ENCODE data around the gene INHBC.

The INHBC gene

DNA sequence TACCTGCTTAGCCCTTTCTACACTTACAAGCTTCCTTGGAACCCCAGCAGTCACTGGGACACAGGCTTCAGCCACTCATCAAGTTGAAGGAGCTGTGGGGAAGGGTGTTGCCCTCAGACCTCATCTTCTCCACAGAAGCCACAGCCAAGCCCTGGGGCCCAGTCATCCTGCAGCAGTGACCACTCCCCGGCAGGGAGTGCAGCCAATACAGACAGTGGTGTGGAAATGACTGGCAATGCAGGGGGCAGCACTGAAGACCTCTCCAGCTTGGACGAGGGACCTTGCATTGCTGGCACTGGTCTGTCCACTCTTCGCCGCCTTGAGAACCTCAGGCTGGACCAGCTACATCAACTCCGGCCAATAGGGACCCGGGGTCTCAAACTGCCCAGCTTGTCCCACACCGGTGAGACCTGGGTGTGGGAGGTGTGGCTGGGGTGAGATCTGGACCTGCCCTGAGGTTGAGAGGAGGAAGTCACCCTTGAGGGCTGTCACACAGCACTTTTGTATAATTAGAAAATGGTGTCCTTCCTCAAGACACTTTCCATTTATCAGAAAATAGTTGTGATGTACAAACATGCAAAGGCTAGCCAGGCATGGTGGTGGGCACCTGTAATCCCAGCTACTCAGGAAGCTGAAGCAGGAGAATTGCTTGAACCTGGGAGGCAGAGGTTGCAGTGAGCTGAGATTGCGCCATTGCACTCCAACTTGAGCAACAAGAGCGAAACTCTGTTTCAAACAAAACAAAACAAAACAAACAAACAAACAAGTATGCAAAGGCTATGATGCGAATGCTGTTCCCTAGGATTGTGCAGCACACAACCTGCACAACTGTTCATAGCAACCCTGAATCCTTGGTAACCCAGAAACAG lies 34.9 kb downstream of the INHBC start:
- no peak for DNase-seq

DNA sequence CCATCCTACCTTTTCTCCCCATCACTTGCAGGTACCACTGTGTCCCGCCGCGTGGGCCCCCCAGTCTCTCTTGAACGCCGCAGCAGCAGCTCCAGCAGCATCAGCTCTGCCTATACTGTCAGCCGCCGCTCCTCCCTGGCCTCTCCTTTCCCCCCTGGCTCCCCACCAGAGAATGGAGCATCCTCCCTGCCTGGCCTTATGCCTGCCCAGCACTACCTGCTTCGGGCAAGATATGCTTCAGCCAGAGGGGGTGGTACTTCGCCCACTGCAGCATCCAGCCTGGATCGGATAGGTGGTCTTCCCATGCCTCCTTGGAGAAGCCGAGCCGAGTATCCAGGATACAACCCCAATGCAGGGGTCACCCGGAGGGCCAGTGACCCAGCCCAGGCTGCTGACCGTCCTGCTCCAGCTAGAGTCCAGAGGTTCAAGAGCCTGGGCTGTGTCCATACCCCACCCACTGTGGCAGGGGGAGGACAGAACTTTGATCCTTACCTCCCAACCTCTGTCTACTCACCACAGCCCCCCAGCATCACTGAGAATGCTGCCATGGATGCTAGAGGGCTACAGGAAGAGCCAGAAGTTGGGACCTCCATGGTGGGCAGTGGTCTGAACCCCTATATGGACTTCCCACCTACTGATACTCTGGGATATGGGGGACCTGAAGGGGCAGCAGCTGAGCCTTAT lies 35.8 kb downstream of the INHBC start:
- no peak for DNase-seq

DNA sequence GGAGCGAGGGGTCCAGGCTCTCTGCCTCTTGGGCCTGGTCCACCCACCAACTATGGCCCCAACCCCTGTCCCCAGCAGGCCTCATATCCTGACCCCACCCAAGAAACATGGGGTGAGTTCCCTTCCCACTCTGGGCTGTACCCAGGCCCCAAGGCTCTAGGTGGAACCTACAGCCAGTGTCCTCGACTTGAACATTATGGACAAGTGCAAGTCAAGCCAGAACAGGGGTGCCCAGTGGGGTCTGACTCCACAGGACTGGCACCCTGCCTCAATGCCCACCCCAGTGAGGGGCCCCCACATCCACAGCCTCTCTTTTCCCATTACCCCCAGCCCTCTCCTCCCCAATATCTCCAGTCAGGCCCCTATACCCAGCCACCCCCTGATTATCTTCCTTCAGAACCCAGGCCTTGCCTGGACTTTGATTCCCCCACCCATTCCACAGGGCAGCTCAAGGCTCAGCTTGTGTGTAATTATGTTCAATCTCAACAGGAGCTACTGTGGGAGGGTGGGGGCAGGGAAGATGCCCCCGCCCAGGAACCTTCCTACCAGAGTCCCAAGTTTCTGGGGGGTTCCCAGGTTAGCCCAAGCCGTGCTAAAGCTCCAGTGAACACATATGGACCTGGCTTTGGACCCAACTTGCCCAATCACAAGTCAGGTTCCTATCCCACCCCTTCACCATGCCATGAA lies 36.5 kb downstream of the INHBC start:
- DNase-seq: no peak

DNA sequence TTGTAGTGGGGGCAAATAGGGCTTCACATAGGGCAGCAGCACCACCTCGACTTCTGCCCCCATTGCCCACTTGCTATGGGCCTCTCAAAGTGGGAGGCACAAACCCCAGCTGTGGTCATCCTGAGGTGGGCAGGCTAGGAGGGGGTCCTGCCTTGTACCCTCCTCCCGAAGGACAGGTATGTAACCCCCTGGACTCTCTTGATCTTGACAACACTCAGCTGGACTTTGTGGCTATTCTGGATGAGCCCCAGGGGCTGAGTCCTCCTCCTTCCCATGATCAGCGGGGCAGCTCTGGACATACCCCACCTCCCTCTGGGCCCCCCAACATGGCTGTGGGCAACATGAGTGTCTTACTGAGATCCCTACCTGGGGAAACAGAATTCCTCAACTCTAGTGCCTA lies 37.1 kb downstream of the INHBC start:
- DNase-seq: no peak

DNA sequence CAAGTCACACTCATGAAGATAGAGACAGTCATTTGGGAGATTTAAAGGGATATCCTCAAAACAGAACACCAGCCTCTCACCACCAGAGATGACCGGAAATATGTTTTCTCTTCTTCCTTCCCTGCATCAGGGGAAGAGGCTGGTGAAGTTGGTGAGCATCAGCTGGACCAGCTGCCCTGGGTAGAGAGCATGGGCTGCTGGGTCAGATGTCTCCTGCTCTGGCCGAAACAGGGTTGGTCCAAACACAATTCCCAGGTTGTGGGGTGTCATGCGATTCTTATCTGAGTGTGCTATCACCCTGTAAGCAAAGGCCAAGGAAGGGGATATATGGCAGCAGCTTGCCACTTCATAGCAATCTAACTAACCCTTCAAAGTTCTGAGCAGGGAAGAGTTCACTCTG lies 37.8 kb downstream of the INHBC start:
- DNase-seq: no peak

DNA sequence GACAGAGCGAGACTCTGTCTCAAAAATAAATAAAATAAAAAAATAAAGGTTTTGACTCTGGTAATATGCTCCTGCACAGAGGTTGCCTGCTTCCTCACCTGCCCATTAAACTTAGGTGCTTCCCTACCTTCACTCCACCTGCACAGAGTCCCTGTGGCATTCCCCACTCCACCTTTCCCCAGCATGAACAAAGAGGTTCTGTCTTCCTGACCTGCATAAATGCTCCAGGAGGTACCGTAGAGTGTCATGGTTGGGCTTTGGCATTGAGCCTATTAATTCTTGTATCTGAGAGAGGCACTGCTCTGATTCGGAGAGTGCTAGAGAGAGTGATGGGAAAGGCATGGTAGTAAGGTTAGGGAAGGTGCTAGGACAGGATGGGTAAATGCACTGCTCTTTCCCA lies 38.8 kb downstream of the INHBC start:
- no peak for DNase-seq

DNA sequence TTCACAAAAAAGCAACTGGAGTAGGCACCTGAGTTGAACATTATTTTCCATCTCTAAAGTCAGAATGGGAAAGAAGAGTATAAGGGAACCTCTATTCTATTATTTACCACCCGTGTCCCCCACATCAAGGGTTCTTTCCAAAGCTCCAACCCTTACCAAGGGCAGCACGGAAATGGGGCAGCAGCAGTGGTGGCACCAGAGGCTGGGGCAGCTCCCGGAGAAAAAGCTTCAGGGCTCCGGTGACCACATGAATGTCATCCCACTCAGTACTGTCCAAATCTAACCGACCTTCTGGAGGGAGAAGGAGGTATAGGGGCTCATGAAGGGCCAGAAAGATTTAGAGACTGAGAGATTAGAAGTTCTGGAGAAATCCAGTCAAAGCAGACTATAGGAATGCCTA lies 39.3 kb downstream of the INHBC start:
- DNase-seq: no peak

DNA sequence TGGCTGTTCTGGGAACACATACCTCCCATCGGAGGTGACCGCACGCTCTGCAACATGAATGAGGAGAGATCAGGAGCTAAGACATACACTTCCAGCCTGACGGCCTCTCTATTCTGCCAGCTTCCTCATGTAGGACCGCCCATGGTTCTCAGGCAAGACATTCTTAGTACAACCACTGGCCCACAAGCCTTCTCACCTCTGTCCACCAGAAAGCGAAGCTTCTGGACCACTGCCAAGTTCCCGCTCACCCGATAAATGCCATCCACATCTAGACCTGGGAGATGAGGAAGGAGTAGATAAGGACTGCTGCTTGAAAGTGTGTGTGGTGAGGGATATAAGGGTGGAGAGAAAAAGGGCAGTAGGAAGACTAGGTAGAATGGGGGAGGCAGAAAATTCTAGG lies 39.8 kb downstream of the INHBC start:
- DNase-seq: no peak

DNA sequence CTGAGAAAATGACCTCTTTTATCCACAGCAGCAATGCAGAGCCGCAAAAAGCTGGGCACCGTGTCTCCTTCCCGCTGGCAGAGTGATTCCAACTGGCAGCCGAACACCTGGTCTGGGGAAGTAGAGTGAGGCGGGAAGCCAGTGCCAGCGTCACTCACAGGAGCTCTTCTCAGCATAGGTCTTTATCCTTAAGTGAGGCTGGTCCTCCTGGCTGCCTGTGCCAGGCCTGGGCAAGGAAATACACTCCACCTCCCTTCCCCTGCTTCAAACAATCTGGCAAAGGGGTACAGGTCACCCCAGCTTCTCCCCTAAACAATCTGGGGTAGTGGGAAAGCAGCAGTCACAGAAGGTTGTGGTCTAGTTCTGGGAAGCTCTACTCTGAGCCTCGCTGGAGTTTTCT lies 40.3 kb downstream of the INHBC start:
- no peak for DNase-seq

DNA sequence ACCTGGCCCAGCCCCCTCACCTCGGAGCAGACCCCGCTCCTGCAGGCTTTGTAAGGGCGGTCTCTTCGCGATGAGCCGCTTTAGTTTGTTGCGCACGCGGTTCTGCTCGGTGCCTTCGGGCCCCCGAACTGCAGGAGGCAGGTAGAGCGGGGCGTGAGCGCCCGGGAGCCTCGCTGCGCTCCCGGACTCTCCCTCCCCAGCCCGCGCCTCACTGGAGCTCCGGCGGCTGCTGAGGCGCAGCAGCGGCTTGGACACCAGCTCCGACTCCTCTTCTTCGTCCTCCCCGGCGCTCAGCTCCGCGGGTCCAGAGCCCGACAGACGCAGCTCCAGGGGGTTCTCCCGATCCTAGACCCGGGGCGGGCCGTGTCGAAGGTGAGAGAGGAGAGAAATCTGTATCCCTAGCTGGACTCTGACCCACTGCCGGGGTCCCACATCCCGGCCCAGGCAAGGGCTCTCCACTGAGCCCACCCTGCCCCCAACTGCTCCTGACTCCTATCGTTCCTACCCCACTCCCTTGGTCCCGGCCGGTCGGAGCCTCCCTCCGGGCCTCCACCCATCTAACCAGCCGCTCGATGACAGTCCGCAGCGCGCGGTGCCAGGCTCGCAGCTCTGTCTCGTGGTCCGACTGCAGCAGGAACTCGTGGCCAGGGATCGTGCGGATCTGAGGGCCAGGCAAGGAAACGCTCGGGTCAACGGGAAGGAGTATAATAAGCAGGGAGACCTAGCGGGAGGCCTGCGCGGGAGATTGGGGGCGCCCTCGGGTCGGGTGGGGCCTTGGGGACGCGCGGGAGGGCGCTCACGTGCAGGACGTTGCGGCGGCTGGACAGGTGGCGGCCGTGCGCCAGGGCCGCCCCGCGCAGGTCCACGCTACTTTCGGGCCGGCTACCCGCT lies 40.9 kb downstream of the INHBC start:
- DNase-seq: no peak

DNA sequence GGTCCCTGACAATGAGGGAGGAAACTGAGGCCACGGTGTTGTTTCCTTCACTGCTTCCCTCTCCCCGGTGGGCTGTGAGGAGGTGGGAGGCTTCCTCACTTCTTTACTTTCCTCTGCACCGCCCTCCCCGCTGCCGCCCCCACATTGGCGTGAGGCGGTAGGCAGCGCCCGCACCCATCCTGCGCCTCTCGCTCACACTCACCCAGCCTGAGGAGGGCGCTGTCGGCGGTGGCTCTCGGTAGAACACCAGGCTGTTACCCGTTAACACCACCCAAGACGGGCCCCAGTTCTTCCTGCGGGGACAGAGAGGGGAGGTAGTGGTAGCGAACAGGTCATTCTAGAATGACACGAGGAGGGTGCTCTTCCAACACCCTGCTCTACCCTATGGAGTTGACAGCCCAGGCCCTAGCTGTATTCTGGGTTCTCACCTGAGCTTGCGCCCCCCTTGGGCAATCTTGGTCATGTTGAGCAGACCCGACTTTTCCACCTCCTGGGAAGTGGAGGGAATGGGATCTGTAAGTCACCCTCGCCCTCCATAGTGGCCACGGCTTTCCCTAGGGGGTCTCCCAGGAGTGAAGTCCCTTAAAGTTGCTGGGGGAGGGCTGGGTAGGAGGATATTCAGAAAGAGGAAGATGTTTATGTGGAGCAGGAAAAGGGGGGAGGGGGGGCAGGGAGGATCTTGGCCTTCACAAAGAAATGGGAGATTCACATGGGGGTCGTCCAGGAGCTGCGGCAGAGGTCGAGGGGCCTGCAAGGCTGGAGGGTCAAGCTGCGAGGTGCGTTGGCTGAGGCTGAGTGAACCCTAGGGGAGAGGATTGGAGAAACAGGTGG lies 41.8 kb downstream of the INHBC start:
- DNase-seq: no peak

DNA sequence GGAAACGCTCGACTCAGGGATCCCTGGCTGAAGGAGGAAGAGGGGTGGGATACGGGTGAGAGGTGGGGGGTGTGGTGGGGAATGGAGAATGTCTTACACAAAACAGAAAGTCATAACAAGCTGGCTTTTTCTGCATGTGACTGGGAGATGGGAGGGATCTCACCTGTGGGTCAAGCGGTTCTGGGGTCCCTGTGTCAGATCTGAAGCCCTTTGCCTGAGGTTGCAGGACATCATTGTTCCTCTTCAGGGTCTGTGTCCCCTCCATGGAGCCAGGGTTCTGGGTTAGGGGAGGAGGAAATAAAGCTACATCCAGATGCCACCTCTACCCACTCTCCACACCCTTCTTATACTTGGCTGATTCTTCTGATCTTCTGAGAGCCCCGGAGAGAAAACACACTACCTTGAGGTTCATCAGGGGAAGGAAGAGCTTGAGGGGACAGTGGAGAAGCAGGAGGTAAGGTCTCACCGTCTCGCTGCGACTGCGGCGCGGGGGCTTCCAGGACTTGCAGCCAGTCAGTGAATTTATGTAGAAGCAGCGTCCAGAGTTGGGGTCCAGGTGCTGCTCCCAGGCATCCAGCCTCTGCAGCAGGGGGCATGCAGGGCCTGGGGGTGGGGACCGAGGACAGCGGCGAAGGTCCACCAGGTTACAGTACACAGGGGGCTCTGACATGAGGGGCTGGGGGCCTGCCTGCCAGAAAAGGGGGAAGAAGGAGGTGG lies 42.6 kb downstream of the INHBC start:
- no peak for DNase-seq

DNA sequence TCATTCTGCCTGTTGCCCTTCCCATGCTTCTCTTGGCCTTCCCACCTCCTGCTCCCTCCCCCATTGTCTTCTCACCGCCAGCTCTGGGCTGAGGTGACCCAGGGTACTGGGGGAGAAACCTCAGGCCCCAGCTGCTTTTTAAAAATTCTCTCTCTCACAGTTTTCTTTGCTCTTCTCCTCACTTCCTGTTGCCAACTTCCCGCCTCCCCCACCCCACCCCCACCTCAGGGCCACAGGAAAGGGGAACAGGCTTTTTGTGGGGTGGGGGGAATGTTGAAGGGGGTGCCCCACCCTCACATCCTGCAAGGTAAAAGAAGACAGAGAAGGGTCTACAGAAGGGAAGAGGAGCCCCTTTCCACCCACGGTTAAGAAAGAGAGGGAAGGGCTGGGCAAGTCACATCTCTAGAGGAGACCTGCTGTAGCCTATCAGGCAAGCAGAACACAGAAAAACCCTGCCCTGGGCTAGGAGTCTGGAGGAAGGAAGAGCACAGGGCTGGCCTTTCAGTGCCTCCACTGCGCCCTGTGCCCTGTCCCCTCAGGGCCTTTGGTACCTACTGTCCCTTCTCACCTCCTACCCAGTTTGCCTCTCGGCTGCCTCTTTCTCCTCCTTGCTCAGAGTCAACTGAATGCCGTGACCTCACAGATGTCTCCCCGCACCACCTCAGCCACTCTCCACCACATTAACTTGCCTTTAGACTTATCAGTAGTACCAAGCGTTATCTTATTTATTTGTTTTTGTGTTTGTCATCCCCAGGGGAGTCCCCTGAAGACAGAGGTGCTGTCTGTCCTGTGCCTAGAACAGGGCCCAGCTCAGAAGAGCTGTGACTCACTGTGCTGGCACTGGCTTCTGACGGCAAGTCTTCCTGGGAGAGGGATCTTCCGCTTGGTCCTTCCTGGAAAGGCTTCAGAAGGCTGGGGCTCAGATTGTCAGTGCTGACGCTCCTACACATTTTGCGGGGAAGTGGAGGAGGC lies 43.4 kb downstream of the INHBC start:
- DNase-seq: no peak

DNA sequence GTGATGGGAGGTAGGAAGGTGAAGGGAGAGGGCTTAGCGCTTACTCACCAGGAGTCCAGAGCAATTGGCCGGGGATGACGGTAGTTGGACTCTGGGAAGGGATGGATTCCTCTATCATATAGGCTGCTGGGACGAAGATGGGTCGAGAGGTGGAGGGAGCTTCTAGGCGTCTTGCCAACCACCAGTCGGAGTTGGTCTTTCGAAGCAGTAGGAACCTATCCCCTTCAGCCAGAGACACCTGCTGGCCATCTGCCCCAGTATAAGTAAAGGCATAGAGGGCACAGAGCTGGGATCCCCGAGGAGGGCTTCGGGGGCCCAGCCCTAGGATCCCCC lies 44.4 kb downstream of the INHBC start:
- no peak for DNase-seq

DNA sequence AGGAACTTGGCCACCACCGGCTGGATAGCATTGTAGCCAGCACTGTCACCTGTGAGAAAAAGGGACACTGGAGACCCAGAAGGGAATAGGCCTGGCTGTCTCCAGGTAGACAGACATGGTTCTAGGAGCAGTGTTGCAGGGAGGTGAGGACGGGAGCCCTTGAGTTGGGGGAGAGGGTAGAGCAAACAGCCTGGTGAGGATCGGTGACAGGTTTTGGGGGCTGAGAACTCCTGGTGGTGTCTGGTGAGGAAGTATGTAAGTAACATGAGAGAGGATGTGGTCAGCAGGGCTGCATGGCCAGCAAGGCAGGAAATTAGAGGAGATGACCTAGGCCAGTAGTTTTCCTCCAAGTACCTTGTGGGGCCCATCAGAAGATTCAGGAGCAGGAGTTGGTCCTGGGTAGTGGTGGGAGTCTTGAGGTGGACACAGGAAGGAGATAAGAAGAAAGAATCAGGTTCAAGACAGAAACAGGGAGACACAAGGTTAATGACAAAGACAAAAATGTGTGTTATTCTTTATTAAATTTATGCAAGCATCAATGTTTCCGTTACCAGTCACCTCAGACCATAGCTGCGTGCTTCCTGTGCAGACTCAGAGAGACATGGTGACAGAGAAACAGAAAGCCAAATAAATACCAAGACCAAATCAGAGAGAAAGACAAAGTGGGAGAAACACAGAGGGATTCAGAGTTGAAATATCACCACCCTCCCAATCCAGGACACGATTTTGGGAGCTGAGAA lies 45.0 kb downstream of the INHBC start, which contains the start of gene ARHGAP9:
ARHGAP9 (minus strand) TSS at position 491 of the 740 bp plus-strand sequence; CDS start at position 31, 460 bp downstream.
- DNase-seq: no peak

DNA sequence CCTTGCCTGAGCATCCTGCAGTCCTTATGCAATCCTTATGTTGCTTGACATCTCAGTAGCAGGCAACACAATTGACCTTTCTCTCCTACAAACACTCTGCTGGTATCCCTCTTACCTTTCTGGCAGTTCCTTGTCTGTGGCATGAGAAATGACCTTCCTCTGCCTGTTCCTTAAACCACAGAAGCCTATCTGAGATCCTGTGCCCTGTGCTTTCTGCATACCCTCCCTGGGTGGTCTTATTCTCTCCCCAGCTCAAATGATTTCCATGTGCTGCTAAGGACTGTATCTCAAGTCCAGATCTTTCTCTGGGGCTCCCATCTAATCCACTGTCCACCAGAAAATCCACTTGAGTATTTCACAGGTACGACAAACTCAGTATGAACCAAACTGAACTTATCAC lies 47.1 kb downstream of the INHBC start:
- no peak for DNase-seq

DNA sequence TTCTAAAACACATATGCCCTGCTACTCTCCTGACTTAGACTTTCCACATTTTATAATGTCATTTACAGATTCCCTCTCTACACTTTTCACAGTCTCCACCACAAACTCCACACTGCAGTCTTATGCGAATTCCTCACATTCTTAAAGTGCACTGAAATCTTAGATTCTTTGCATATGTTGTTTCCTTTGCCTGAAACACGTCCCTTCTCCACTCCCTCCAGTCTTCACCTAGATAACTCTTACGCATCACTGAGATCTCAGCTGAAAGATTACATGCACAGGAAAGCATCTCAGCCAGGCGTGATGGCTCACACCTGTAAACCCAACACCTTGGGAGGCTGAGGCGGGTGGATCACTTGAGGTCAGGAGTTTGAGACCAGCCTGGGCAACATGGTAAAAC lies 48.9 kb downstream of the INHBC start:
- DNase-seq: no peak

DNA sequence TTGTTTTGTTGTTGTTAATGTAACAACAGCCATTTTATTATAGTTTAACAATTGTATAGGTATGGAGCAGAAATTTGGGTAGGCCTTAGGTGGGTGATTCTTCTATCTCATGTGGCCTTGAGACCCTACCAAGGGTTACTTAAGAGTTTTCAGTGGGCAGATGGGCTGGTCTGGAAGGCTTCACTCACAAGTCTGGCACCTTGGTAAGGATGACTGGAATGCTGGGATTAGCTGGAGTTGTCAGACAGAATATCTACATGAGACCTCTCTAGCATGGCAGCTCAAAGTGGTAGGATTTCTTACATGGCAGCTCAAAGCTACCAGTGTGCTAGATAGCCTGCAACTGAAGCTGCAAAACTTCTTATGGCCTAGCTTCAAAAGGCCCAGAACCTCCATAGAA lies 51.1 kb downstream of the INHBC start:
- DNase-seq: no peak

DNA sequence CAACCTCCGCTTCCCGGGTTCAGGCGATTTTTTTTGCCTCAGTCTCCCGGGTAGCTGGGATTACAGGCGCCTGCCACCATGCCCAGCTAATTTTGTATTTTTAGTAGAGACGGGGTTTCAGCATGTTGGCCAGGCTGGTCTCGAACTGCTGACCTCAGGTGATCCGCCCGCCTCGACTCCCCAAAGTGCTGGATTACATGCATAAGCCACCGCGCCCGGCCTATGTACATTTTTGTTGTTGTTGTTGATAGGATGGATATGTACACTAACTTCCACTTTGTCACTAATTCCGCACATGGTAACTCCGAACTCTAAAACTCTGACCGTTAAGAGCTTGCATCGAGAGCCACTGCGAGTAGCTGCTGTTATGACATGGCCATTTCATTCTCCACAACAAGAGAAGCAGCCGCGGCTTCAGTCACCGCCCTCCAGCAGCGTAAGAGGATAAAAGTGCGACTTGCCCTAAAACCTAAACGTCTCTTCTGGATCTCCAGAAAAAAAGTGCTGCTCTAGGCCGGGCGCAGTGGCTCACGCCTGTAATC lies 52.5 kb downstream of the INHBC start:
- DNase-seq: no peak

Data from NCI-H1694 treated with DMSO at 0.1 percent for 48 hours (cell line).